Measurements from ENCODE around the gene CLRN2.

GRCh38 chr4:17504081-17504480, 10.9 kb upstream of the CLRN2 start:
- no peak for TF ChIP-seq CTCF (conservative IDR thresholded peaks at IDR 0.05 in 1 of 2, IDR thresholded peaks at IDR 0.05 in 1 of 2; ENCODE audit: low read depth in 1 of 2, low read length in 2 of 2)
- TF ChIP-seq EZH2 (IDR thresholded peaks at IDR 0.05; ENCODE audit: low read length, missing control alignments): no peak
